Measurements from ENCODE around the gene WDR90. TPM values are rescaled to one million over a fixed set of nuclear protein-coding genes. Genes with fewer than 3 reads are reported as not detected.
A peak's percentile ranks its signal among the peaks of the same experiment; 100 is the strongest.

Gene WDR90
- total RNA-seq, 1 donor from 2014 or later = 33.7 TPM

- H3K4me1 Mint-ChIP-seq = peaks cover 12% of the 10 kb centered on the region
- POLR2A ChIA-PET = interaction anchor here (0.5 to 5.1 kb wide), 7 partner anchors 9 to 560 kb away, joined by 3 to 41 read pairs (median 5); partner anchors contain the start of genes ANTKMT, JMJD8, STUB1 and WDR24
- no peaks in the 10 kb centered on the region for H3K9me3 Mint-ChIP-seq
- intact Hi-C loops (cut with micrococcal nuclease) = loop anchor here (1.0 to 5.0 kb wide), 2 partner anchors 48 to 140 kb away; partner anchors contain the start of genes CAPN15 and METRN
- H3K27ac Mint-ChIP-seq = peak overlapping the region; percentile 80
- TF ChIP-seq CTCF (IDR thresholded peaks at IDR 0.05) = no peak
- H3K27me3 Mint-ChIP-seq = no peaks in the 10 kb centered on the region
- H3K36me3 Mint-ChIP-seq (ENCODE audit: low read depth) = peaks cover 22% of the 10 kb centered on the region
- no peak for ATAC-seq (ENCODE audit: low read depth)
- peak overlapping the region; percentile 80 for H3K4me3 Mint-ChIP-seq
- CTCF ChIA-PET = interaction anchor here (1.2 to 1.5 kb wide), 2 partner anchors 11 to 15 kb away, joined by 3 read pairs; no protein-coding TSS in a partner anchor
- DNase-seq = no peak
Measured at GRCh38 chr16:667113-667779, 18.1 kb downstream of the WDR90 start.

GRCh38 chr16:667780-668518 is 18.8 kb downstream of the WDR90 start, which contains the start of gene RHOT2:
TSS of gene RHOT2 (plus strand) at chr16:668132. CDS start at chr16:668200, 68 bp downstream.
- peak; percentile 98 for ATAC-seq (ENCODE audit: low read depth)
- POLR2A ChIA-PET = interaction anchor here (0.5 to 5.1 kb wide), 8 partner anchors 8 to 561 kb away, joined by 3 to 41 read pairs (median 5); partner anchors contain the start of genes ANTKMT, JMJD8, STUB1 and WDR24
- Mint-ChIP-seq H3K27ac (peak within 1 kb of the TSS; percentile 80), H3K27me3 (no peaks in the 10 kb centered on the region), H3K36me3 (ENCODE audit: low read depth) (peaks cover 28% of the 10 kb centered on the region), H3K9me3 (no peaks in the 10 kb centered on the region), H3K4me3 (peak within 1 kb of the TSS; percentile 80), H3K4me1 (peaks cover 12% of the 10 kb centered on the region)
- peak; percentile 7 for TF ChIP-seq CTCF (IDR thresholded peaks at IDR 0.05)
- DNase-seq = peak; percentile 96
- intact Hi-C loops (cut with micrococcal nuclease) = loop anchor here (1.0 to 5.0 kb wide), 6 partner anchors 12 to 141 kb away; partner anchors contain the start of genes CAPN15, METRN, METTL26 and STUB1
- CTCF ChIA-PET = interaction anchor here (1.2 to 1.5 kb wide), 2 partner anchors 10 to 14 kb away, joined by 3 read pairs; no protein-coding TSS in a partner anchor

- intact Hi-C loops (cut with micrococcal nuclease) = loop anchor here (1.0 to 5.0 kb wide), 5 partner anchors 12 to 141 kb away; partner anchors contain the start of genes CAPN15, METTL26, STUB1 and WDR90
- DNase-seq (no peak), ATAC-seq (ENCODE audit: low read depth) (no peak)
- peak overlapping the region; percentile 73 for H3K4me3 Mint-ChIP-seq
- H3K4me1 Mint-ChIP-seq = peaks cover 12% of the 10 kb centered on the region
- no peaks in the 10 kb centered on the region for H3K27me3 Mint-ChIP-seq
- TF ChIP-seq CTCF (IDR thresholded peaks at IDR 0.05) = no peak
- no peaks in the 10 kb centered on the region for H3K9me3 Mint-ChIP-seq
- CTCF ChIA-PET = interaction anchor here (1.2 to 1.5 kb wide), 2 partner anchors 10 to 13 kb away, joined by 3 read pairs; no protein-coding TSS in a partner anchor
- H3K36me3 Mint-ChIP-seq (ENCODE audit: low read depth) = peaks cover 33% of the 10 kb centered on the region
- POLR2A ChIA-PET = interaction anchor here (1.1 to 5.1 kb wide), 6 partner anchors 8 to 82 kb away, joined by 3 to 41 read pairs (median 5); partner anchors contain the start of genes ANTKMT, JMJD8, STUB1 and WDR24
- no peak overlapping the region for H3K27ac Mint-ChIP-seq
Measured at GRCh38 chr16:668519-669171, 19.5 kb downstream of the WDR90 start.

- intact Hi-C loops (cut with micrococcal nuclease) = loop anchor here (2.0 to 5.0 kb wide), 3 partner anchors 21 to 142 kb away; partner anchors contain the start of genes CAPN15 and WDR90
- Mint-ChIP-seq H3K36me3 (ENCODE audit: low read depth) (peaks cover 33% of the 10 kb centered on the region), H3K4me3 (peak overlapping the region; percentile 16), H3K27me3 (no peaks in the 10 kb centered on the region), H3K4me1 (peaks cover 12% of the 10 kb centered on the region), H3K9me3 (no peaks in the 10 kb centered on the region), H3K27ac (no peak overlapping the region)
- POLR2A ChIA-PET = interaction anchor here (0.7 to 5.1 kb wide), 3 partner anchors 11 to 99 kb away, joined by 3 to 41 read pairs (median 14); partner anchors contain the start of genes STUB1 and WDR24
- CTCF ChIA-PET = no interaction called here
- DNase-seq (no peak), ATAC-seq (ENCODE audit: low read depth) (no peak)
- no peak for TF ChIP-seq CTCF (IDR thresholded peaks at IDR 0.05)
Measured at GRCh38 chr16:669666-670065, 20.5 kb downstream of the WDR90 start.
